Osteocyte (in vitro differentiated cells): ENCODE results near the gene SAA1. TPM values are rescaled to one million over a fixed set of nuclear protein-coding genes. Genes with fewer than 3 reads are reported as not detected.
A peak's percentile ranks its signal among the peaks of the same experiment; 100 is the strongest.
"Not testable (repeated sequence)": the region's sequence is repeated elsewhere in the genome, so short reads cannot be mapped to it uniquely, and the experiment has no call there.

Experiments used
- DNase-seq: peaks from one replicate; pipeline ENCODE4 v3.0.0; 2021; ENCODE audit warnings: mixed read lengths; ENCODE audit not compliant: unreplicated experiment; ENCODE audit errors: extremely low spot score
- H3K27ac Mint-ChIP-seq: one replicate; pipeline ENCODE4 v1.8.0; 2021; ENCODE audit warnings: mild to moderate bottlenecking, mixed read lengths; ENCODE audit not compliant: unreplicated experiment
- H3K27me3 Mint-ChIP-seq: one replicate; pipeline ENCODE4 v1.8.0; 2021; ENCODE audit warnings: mixed read lengths; ENCODE audit not compliant: unreplicated experiment
- H3K36me3 Mint-ChIP-seq: one replicate; pipeline ENCODE4 v1.8.0; 2021; ENCODE audit warnings: mixed read lengths; ENCODE audit not compliant: unreplicated experiment
- H3K4me1 Mint-ChIP-seq: one replicate; pipeline ENCODE4 v1.8.0; 2021; ENCODE audit warnings: mixed read lengths; ENCODE audit not compliant: unreplicated experiment
- H3K4me3 Mint-ChIP-seq: one replicate; pipeline ENCODE4 v1.8.0; 2021; ENCODE audit warnings: mild to moderate bottlenecking, moderate library complexity, mixed read lengths; ENCODE audit not compliant: unreplicated experiment
- H3K9me3 Mint-ChIP-seq: one replicate; pipeline ENCODE4 v1.8.0; 2021; ENCODE audit warnings: mixed read lengths; ENCODE audit not compliant: unreplicated experiment
- total RNA-seq: library from RNA; stranded (reverse); gene quantifications from 2 replicates; pipeline ENCODE4 v1.2.1, GENCODE V29; 2021
- TF ChIP-seq, protein P1 (sequence below): fragments of 200-600 bp; sonication (generic); IDR thresholded peaks from 2 replicates; pipeline ENCODE4 v1.5.0; 2021; ENCODE audit warnings: antibody characterized with exemption, mild to moderate bottlenecking, moderate library complexity

Gene SAA1
- total RNA-seq, 1 donor from 2014 or later = not detected

- TF ChIP-seq, protein P1, sequence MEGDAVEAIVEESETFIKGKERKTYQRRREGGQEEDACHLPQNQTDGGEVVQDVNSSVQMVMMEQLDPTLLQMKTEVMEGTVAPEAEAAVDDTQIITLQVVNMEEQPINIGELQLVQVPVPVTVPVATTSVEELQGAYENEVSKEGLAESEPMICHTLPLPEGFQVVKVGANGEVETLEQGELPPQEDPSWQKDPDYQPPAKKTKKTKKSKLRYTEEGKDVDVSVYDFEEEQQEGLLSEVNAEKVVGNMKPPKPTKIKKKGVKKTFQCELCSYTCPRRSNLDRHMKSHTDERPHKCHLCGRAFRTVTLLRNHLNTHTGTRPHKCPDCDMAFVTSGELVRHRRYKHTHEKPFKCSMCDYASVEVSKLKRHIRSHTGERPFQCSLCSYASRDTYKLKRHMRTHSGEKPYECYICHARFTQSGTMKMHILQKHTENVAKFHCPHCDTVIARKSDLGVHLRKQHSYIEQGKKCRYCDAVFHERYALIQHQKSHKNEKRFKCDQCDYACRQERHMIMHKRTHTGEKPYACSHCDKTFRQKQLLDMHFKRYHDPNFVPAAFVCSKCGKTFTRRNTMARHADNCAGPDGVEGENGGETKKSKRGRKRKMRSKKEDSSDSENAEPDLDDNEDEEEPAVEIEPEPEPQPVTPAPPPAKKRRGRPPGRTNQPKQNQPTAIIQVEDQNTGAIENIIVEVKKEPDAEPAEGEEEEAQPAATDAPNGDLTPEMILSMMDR = no peak
- no peaks in the 10 kb centered on the region for H3K36me3 Mint-ChIP-seq
- H3K4me1 Mint-ChIP-seq = no peaks in the 10 kb centered on the region
- no peaks in the 10 kb centered on the region for H3K27me3 Mint-ChIP-seq
- DNase-seq = peak; percentile 21
- H3K27ac Mint-ChIP-seq = no peak overlapping the region
- H3K9me3 Mint-ChIP-seq = no peaks in the 10 kb centered on the region
- no peak overlapping the region for H3K4me3 Mint-ChIP-seq
Observed at GRCh38 chr11:18253233-18253632, 12.8 kb upstream of the SAA1 start.

GRCh38 chr11:18253778-18254338 is 12.2 kb upstream of the SAA1 start:
- no peaks in the 10 kb centered on the region for H3K27me3 Mint-ChIP-seq
- TF ChIP-seq, protein P1 = no peak
- no peaks in the 10 kb centered on the region for H3K9me3 Mint-ChIP-seq
- peak; percentile 66 for DNase-seq
- no peaks in the 10 kb centered on the region for H3K36me3 Mint-ChIP-seq
- H3K4me1 Mint-ChIP-seq = no peaks in the 10 kb centered on the region
- no peak overlapping the region for H3K4me3 Mint-ChIP-seq
- no peak overlapping the region for H3K27ac Mint-ChIP-seq

DNA sequence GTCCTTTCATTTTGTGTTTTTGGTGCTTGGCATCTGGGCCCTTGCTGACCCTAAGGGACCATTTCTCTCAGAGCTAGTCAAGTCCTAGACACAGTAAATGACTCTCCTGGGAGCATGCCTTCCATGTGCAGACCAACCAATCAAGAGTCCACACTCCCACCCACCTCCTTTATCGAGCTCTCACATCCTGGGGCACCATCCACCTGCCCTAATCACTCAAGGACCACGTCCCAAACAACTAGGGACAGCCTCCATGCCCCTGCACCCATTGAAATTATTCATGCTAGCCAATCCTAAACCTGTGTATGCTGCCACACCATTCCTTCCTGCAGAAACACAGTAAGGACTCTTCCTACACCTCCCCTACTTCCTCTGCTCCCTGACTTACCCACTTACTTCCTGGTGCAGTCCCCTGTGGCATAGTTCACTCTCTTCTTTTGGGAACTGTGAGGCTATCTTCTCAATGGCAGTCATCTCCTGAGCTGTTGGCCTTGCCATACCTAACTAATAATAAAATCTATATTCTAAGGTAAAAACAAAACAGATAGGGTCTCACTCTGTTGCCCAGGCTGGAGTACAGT is 11.2 kb upstream of the SAA1 start:
- no peaks in the 10 kb centered on the region for H3K27me3 Mint-ChIP-seq
- no peaks in the 10 kb centered on the region for H3K9me3 Mint-ChIP-seq
- no peaks in the 10 kb centered on the region for H3K4me1 Mint-ChIP-seq
- no peak overlapping the region for H3K27ac Mint-ChIP-seq
- peak; percentile 32 for DNase-seq
- no peak overlapping the region for H3K4me3 Mint-ChIP-seq
- H3K36me3 Mint-ChIP-seq = no peaks in the 10 kb centered on the region
- TF ChIP-seq, protein P1 = no peak

GRCh38 chr11:18259259-18259658 is 6.8 kb upstream of the SAA1 start:
- no peak overlapping the region for H3K27ac Mint-ChIP-seq
- no peaks in the 10 kb centered on the region for H3K4me1 Mint-ChIP-seq
- no peak for DNase-seq
- no peaks in the 10 kb centered on the region for H3K27me3 Mint-ChIP-seq
- no peaks in the 10 kb centered on the region for H3K36me3 Mint-ChIP-seq
- no peaks in the 10 kb centered on the region for H3K9me3 Mint-ChIP-seq
- TF ChIP-seq, protein P1 = no peak
- H3K4me3 Mint-ChIP-seq = no peak overlapping the region

GRCh38 chr11:18261721-18262120 is 4.3 kb upstream of the SAA1 start:
- TF ChIP-seq, protein P1 = no peak
- Mint-ChIP-seq H3K27me3 (no peaks in the 10 kb centered on the region), H3K9me3 (no peaks in the 10 kb centered on the region), H3K27ac (no peak overlapping the region), H3K4me1 (no peaks in the 10 kb centered on the region), H3K36me3 (no peaks in the 10 kb centered on the region), H3K4me3 (no peak overlapping the region)
- no peak for DNase-seq

- DNase-seq, H3K27me3 Mint-ChIP-seq, H3K4me3 Mint-ChIP-seq: not testable (repeated sequence)
Observed at GRCh38 chr11:18262681-18263350, 3.2 kb upstream of the SAA1 start.

More at GRCh38 chr11:18262681-18263350, 3.2 kb upstream of the SAA1 start:
- not testable (repeated sequence) for H3K9me3 Mint-ChIP-seq, H3K4me1 Mint-ChIP-seq, H3K27ac Mint-ChIP-seq, H3K36me3 Mint-ChIP-seq
